Smooth muscle cell (in vitro differentiated cells): ENCODE data around the gene SPINT3. TPM values are rescaled to one million over a fixed set of nuclear protein-coding genes. Genes with fewer than 3 reads are reported as not detected.

Experiments used
- DNase-seq: peaks from one replicate; lab custom pipeline; 2025; ENCODE audit not compliant: unreplicated experiment; lab: John Stamatoyannopoulos, UW
- H2AFZ ChIP-seq: fragments of 200-600 bp; sonication (generic); 2 replicates; pipeline ENCODE4 v1.6.0; 2016; ENCODE audit warnings: antibody characterized with exemption, low read depth, mild to moderate bottlenecking
- H3F3A ChIP-seq: fragments of 200-600 bp; sonication (generic); 2 replicates; pipeline ENCODE4 v1.6.0; 2017; ENCODE audit warnings: antibody characterized with exemption, low read depth
- H3K27ac ChIP-seq: fragments of 200-600 bp; sonication (generic); 2 replicates; pipeline ENCODE4 v1.5.1; 2016; ENCODE audit warnings: low read depth, mild to moderate bottlenecking
- H3K27me3 ChIP-seq: fragments of 200-600 bp; sonication (generic); 2 replicates; pipeline ENCODE4 v1.6.1; 2016; ENCODE audit warnings: low read depth, mild to moderate bottlenecking
- H3K36me3 ChIP-seq: fragments of 200-600 bp; sonication (generic); 2 replicates; pipeline ENCODE4 v1.5.1; 2016; ENCODE audit warnings: low read depth
- H3K4me1 ChIP-seq: fragments of 200-600 bp; sonication (generic); 2 replicates; pipeline ENCODE4 v1.5.1; 2016; ENCODE audit warnings: low read depth
- H3K4me2 ChIP-seq: fragments of 200-600 bp; sonication (generic); 2 replicates; pipeline ENCODE4 v1.6.0; 2016; ENCODE audit warnings: mild to moderate bottlenecking
- H3K4me3 ChIP-seq: fragments of 200-600 bp; sonication (generic); 2 replicates; pipeline ENCODE4 v1.5.1; 2016; ENCODE audit warnings: mild to moderate bottlenecking
- H3K79me2 ChIP-seq: fragments of 200-600 bp; sonication (generic); 2 replicates; pipeline ENCODE4 v1.6.0; 2016; ENCODE audit warnings: low read depth, mild to moderate bottlenecking
- H3K9ac ChIP-seq: fragments of 200-600 bp; sonication (generic); 2 replicates; pipeline ENCODE4 v1.6.0; 2016; ENCODE audit warnings: low read depth
- H3K9me3 ChIP-seq: fragments of 200-600 bp; sonication (generic); replicated peaks from 2 replicates; pipeline ENCODE4 v1.5.1; 2016; ENCODE audit warnings: low read depth
- H4K20me1 ChIP-seq: fragments of 200-600 bp; sonication (generic); 2 replicates; pipeline ENCODE4 v1.6.0; 2016; ENCODE audit warnings: low read depth
- CTCF ChIP-seq: fragments of 200-600 bp; sonication (generic); IDR thresholded peaks from 2 replicates; pipeline ENCODE4 v1.5.1; 2017; ENCODE audit warnings: borderline replicate concordance, mild to moderate bottlenecking, antibody characterized with exemption; ENCODE audit not compliant: insufficient read depth, poor library complexity, severe bottlenecking
- WGBS: methylation state at CpG from one replicate; pipeline ENCODE4 v1.1.7; 2016; ENCODE audit warnings: low lambda C conversion rate; 5-methylcytosine and 5-hydroxymethylcytosine counted together
- polyA plus RNA-seq: library from polyadenylated mRNA; unstranded; fragments of >200 nt; fragmentation: Nextera tagmentation; extraction: Ambion mirVana; gene quantifications from 2 replicates; pipeline ENCODE4 v1.2.1, GENCODE V29; 2016
- total RNA-seq: library from RNA; depleted of rRNA; stranded (reverse); fragments of >200 nt; gene quantifications from 2 replicates; pipeline ENCODE4 v1.2.3, GENCODE V29; 2014

Gene SPINT3
- total and polyA plus RNA-seq, 2 experiments from 2014 or later, result not detected

GRCh38 chr20:45497971-45498494 is 17.4 kb downstream of the SPINT3 start:
- H4K20me1 ChIP-seq, result no peaks in the 10 kb centered on the region
- peaks cover 5% of the 10 kb centered on the region for H3K27me3 ChIP-seq
- no peaks in the 10 kb centered on the region for H3K4me1 ChIP-seq
- H3K4me3 ChIP-seq, result no peak overlapping the region
- DNase-seq, result no peak
- no peaks in the 10 kb centered on the region for H3K36me3 ChIP-seq
- WGBS, result 84% methylated on average over 3 of the region's 3 CpGs
- H3K27ac ChIP-seq, result no peak overlapping the region
- no peaks in the 10 kb centered on the region for H3K9me3 ChIP-seq
- H3K4me2 ChIP-seq, result no peak overlapping the region
- TF ChIP-seq CTCF, result no peak
- no peaks in the 10 kb centered on the region for H3F3A ChIP-seq
- H2AFZ ChIP-seq, result no peak overlapping the region
- no peaks in the 10 kb centered on the region for H3K79me2 ChIP-seq
- H3K9ac ChIP-seq, result no peak overlapping the region

GRCh38 chr20:45496166-45496565 is 19.3 kb downstream of the SPINT3 start:
- 88% methylated on average over 3 of the region's 3 CpGs for WGBS
- DNase-seq, result no peak

GRCh38 chr20:45495501-45495941 is 19.9 kb downstream of the SPINT3 start:
- H4K20me1 ChIP-seq, result no peaks in the 10 kb centered on the region
- H3K27me3 ChIP-seq, result peaks cover 5% of the 10 kb centered on the region
- H3K79me2 ChIP-seq, result no peaks in the 10 kb centered on the region
- no peak for TF ChIP-seq CTCF
- no peaks in the 10 kb centered on the region for H3F3A ChIP-seq
- no peak overlapping the region for H3K9ac ChIP-seq
- DNase-seq, result no peak
- H3K4me2 ChIP-seq, result no peak overlapping the region
- H3K9me3 ChIP-seq, result no peaks in the 10 kb centered on the region
- no peaks in the 10 kb centered on the region for H3K4me1 ChIP-seq
- H3K27ac ChIP-seq, result no peak overlapping the region
- no peak overlapping the region for H2AFZ ChIP-seq
- no peaks in the 10 kb centered on the region for H3K36me3 ChIP-seq
- no peak overlapping the region for H3K4me3 ChIP-seq
- WGBS, result 92% methylated on average over 1 of the region's 1 CpG

More at GRCh38 chr20:45496166-45496565, 19.3 kb downstream of the SPINT3 start:
- H2AFZ ChIP-seq, result no peak overlapping the region
- H3K9me3 ChIP-seq, result no peaks in the 10 kb centered on the region
- peaks cover 5% of the 10 kb centered on the region for H3K27me3 ChIP-seq
- H3K9ac ChIP-seq, result no peak overlapping the region
- H3K4me3 ChIP-seq, result no peak overlapping the region
- TF ChIP-seq CTCF, result no peak
- no peaks in the 10 kb centered on the region for H3K36me3 ChIP-seq
- no peak overlapping the region for H3K4me2 ChIP-seq
- H3K27ac ChIP-seq, result no peak overlapping the region
- H4K20me1 ChIP-seq, result no peaks in the 10 kb centered on the region
- no peaks in the 10 kb centered on the region for H3K4me1 ChIP-seq
- H3F3A ChIP-seq, result no peaks in the 10 kb centered on the region
- no peaks in the 10 kb centered on the region for H3K79me2 ChIP-seq

GRCh38 chr20:45489083-45489531 is 26.3 kb downstream of the SPINT3 start:
- H3K27ac ChIP-seq, result no peak overlapping the region
- 73% methylated on average over 1 of the region's 1 CpG for WGBS

More at GRCh38 chr20:45489083-45489531, 26.3 kb downstream of the SPINT3 start:
- Histone ChIP-seq H3K4me3 (no peak overlapping the region), H3K4me1 (peaks cover 6% of the 10 kb centered on the region), H4K20me1 (no peaks in the 10 kb centered on the region), H3K36me3 (no peaks in the 10 kb centered on the region), H3K9me3 (no peaks in the 10 kb centered on the region), H3K27me3 (no peaks in the 10 kb centered on the region), H3K9ac (no peak overlapping the region), H3F3A (no peaks in the 10 kb centered on the region), H3K4me2 (no peak overlapping the region), H2AFZ (no peak overlapping the region), H3K79me2 (no peaks in the 10 kb centered on the region)
- DNase-seq, result no peak
- TF ChIP-seq CTCF, result no peak
